ES-I3 (cell line): Measurements from ENCODE around the gene LRRC75A.

Experiments
- H3K36me3 ChIP-seq: 2 replicates; pipeline ENCODE4 v1.6.1; 2013; ENCODE audit warnings: mild to moderate bottlenecking, low read length, control low read depth, moderate library complexity; ENCODE audit not compliant: insufficient read depth
- H3K4me1 ChIP-seq: 2 replicates; pipeline ENCODE4 v1.6.1; 2013; ENCODE audit warnings: mild to moderate bottlenecking, control low read depth, low read length; ENCODE audit not compliant: insufficient read depth
- H3K9ac ChIP-seq: 2 replicates; pipeline ENCODE4 v1.6.1; 2013; ENCODE audit warnings: low read depth, mild to moderate bottlenecking, low read length, moderate library complexity
- H3K9me3 ChIP-seq: 2 replicates; pipeline ENCODE4 v1.6.1; 2013; ENCODE audit warnings: mild to moderate bottlenecking, low read length, moderate library complexity; ENCODE audit not compliant: control insufficient read depth, insufficient read depth

Gene LRRC75A

GRCh38 chr17:16507918-16508533, 16.0 kb upstream of the LRRC75A start:
- Histone ChIP-seq H3K36me3 (no peaks in the 10 kb centered on the region), H3K4me1 (peaks cover 11% of the 10 kb centered on the region), H3K9me3 (no peaks in the 10 kb centered on the region), H3K9ac (no peak overlapping the region)

- Histone ChIP-seq H3K4me1 (no peaks in the 10 kb centered on the region), H3K9me3 (no peaks in the 10 kb centered on the region), H3K9ac (no peak overlapping the region), H3K36me3 (no peaks in the 10 kb centered on the region)
These were observed 14.2 kb upstream of the LRRC75A start for GRCh38 chr17:16506188-16506587.

GRCh38 chr17:16504984-16505383, 13.0 kb upstream of the LRRC75A start:
- Histone ChIP-seq H3K36me3 (no peaks in the 10 kb centered on the region), H3K9ac (no peak overlapping the region), H3K9me3 (no peaks in the 10 kb centered on the region), H3K4me1 (no peaks in the 10 kb centered on the region)

DNA sequence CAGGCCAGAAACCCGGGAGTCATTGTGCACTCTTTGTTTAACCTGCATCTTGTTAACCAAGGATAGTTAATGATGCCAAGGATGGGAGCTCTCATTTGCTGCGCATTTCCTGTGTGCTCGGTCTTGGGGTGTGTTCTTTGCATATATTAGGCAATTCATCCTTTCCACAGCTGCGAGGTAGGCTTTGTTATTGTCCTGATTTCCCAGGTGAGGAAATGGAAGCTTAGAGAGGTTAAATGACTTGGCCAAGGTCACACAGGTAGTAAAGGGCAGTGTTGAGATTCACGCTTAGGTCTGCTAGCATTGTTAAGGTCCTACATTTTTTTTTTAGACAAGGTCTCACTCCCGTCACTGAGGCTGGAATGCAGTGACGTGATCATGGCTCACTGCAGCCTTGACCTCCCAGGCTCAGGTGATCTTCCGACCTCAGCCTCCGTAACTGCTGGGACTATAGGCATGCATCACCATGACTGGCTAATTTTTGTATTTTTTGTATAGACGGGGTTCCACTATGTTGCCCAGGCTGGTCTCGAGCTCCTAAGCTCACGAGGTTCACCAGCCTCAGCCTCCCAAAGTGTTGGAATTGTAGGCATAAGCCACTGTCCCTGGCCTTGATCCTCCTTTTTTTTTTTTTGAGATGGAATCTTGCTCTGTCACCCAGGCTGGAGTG, 5.0 kb upstream of the LRRC75A start:
- H3K9ac ChIP-seq: no peak overlapping the region
- no peaks in the 10 kb centered on the region for H3K36me3 ChIP-seq
- no peaks in the 10 kb centered on the region for H3K4me1 ChIP-seq
- H3K9me3 ChIP-seq: no peaks in the 10 kb centered on the region

- Histone ChIP-seq H3K36me3 (no peaks in the 10 kb centered on the region), H3K9me3 (no peaks in the 10 kb centered on the region), H3K4me1 (no peaks in the 10 kb centered on the region), H3K9ac (no peak overlapping the region)
These were observed 4.2 kb upstream of the LRRC75A start for GRCh38 chr17:16495980-16496819.

- H3K9me3 ChIP-seq: no peaks in the 10 kb centered on the region
- H3K36me3 ChIP-seq: no peaks in the 10 kb centered on the region
- H3K9ac ChIP-seq: no peak overlapping the region
- H3K4me1 ChIP-seq: peaks cover 5% of the 10 kb centered on the region
These were observed 3.6 kb upstream of the LRRC75A start for GRCh38 chr17:16495561-16495960.

DNA sequence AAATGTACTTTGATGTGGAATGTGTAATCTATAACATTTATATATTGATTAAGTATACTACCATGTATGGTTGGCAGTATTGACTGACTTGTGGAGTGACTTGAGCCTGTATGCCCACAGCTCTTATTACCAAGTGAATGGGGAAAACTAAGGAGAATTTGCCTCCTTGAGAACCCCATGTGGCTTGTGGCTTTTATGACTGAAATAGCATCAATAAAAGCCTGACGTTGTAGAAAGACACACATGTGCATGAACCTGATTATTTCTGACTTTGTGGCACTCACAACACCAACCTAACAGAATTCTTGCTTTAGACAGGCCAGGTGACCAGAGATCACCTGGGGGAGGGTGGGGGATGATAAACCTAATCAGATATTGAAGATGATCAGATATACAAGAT, 2.1 kb upstream of the LRRC75A start:
- H3K4me1 ChIP-seq: peaks cover 6% of the 10 kb centered on the region
- no peak overlapping the region for H3K9ac ChIP-seq
- H3K9me3 ChIP-seq: no peaks in the 10 kb centered on the region
- H3K36me3 ChIP-seq: no peaks in the 10 kb centered on the region

DNA sequence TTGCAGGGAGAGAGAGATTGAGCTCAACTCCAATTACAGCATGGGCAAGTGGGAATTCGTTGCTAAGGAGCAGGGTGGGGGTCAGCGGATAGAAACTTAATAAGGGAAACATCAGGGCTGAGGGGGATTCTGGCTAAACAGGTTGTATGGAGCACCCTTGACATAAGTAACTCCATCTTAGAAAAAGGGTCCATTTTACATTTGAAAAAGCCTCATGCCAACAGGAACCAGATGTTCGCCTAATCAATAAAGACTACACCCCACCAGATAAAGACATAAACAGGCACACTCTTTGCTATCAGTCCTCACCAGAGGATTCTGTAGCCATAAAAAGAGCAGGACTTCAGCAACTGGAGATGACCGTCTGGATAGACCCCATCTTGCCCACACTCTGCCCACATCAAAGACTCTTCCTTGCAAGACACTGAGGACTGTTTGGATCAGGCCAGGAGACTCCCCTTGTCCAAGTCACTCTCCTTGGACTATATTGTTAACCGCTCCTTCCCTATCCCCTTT, 1.6 kb upstream of the LRRC75A start:
- Histone ChIP-seq H3K4me1 (peaks cover 8% of the 10 kb centered on the region), H3K36me3 (no peaks in the 10 kb centered on the region), H3K9me3 (no peaks in the 10 kb centered on the region), H3K9ac (no peak overlapping the region)

GRCh38 chr17:16492613-16493530, 879 bp upstream of the LRRC75A start:
- peak overlapping the region; percentile 36 for H3K9ac ChIP-seq
- H3K36me3 ChIP-seq: no peaks in the 10 kb centered on the region
- H3K4me1 ChIP-seq: peaks cover 15% of the 10 kb centered on the region
- H3K9me3 ChIP-seq: no peaks in the 10 kb centered on the region

- H3K4me1 ChIP-seq: peaks cover 30% of the 10 kb centered on the region
- H3K9ac ChIP-seq: peak overlapping the region; percentile 58
- H3K36me3 ChIP-seq: no peaks in the 10 kb centered on the region
- H3K9me3 ChIP-seq: no peaks in the 10 kb centered on the region
These were observed 776 bp downstream of the LRRC75A start for GRCh38 chr17:16491131-16491702.

DNA sequence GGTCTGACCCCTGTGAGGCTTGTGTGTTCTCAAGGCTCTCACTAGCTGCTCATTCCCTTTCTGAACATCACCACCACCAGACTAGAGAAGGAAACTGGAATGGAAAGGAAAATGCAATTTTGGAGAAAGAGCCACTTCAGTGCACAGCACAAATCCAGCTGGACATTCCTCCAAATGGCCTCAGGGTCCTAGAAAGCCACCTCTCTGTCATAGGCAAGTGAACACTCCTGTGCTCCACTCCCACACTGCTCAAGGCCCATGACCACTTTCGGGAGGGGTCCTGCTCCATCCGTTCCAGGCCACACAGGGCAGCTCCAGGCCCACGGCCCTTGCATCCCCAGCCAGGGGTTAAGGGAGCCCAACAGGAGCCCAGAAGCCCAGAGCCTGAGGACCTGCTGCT, 2.6 kb downstream of the LRRC75A start:
- Histone ChIP-seq H3K9me3 (no peaks in the 10 kb centered on the region), H3K4me1 (peaks cover 45% of the 10 kb centered on the region), H3K36me3 (no peaks in the 10 kb centered on the region), H3K9ac (no peak overlapping the region)

DNA sequence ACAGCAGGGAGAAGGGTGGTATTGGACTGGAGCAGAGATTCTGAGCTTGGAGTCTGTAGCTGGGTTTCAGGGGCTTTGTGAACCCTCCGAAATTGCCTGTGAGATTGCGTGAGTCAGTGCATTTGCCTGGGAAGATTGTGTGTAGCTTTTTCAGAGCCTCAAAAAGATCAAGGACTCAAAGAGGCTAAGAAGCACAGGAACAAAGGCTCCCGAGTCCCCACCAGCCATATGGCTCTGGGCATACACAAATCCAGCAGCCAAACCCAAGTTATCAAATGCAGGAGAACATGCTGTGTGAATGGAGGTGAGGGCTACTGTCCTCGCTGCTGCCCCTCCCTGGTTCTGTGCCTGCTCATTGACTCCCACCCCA, 3.0 kb downstream of the LRRC75A start:
- Histone ChIP-seq H3K4me1 (peaks cover 48% of the 10 kb centered on the region), H3K9me3 (no peaks in the 10 kb centered on the region), H3K36me3 (no peaks in the 10 kb centered on the region), H3K9ac (no peak overlapping the region)

DNA sequence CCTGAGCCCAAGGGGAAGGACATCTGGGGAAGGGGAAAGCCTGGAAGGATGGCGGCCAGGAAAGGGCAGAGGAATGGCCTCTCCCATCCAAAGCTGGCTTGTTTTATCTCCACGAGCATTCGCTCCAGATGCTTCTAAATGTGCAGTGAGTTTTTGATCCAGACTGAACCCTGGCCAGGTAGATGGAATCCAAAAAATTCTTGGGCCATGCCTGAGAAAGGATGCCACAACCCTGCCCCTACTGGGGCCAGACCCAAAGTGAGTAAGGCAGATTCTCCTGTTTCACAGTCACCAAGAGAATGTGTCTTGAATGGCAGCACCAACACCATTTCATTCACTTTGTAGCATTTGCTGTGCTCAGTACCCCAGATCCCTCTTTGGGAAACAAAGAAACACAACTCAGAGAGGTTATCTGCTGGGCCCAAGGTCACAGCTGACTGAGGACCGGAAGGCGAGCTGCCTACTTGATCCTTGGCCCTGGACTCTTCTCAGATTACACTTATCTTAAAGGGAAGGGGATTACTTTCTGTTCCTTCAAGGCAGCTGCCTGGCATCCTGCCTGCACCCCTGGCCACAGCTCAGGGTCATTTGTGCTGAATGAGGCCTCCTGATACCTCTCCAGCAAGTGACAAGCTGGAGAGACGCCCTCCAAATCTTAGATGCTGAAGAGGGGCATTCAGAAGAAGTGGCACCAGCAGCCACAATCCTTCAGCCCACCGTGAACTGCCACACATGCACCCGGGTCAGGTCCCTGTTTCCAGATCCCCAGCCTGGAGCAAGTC, 3.6 kb downstream of the LRRC75A start:
- Histone ChIP-seq H3K36me3 (no peaks in the 10 kb centered on the region), H3K4me1 (peaks cover 48% of the 10 kb centered on the region), H3K9ac (no peak overlapping the region), H3K9me3 (no peaks in the 10 kb centered on the region)
